CD4-positive, CD25-positive, alpha-beta regulatory T cell (primary cell): Measurements from ENCODE around the gene ZNF326. TPM values are rescaled to one million over a fixed set of nuclear protein-coding genes. Genes with fewer than 3 reads are reported as not detected.
"Not testable (repeated sequence)": the region's sequence is repeated elsewhere in the genome, so short reads cannot be mapped to it uniquely, and the experiment has no call there.

Experiments
- ATAC-seq, 2 donors: fragments of 150-1000 bp; cut with Tn5 transposase; one replicate each; pipeline ENCODE4 v1.10.0; 2021; ENCODE audit warnings: low read depth in 2 of 2, moderate number of reproducible peaks in 2 of 2, moderate library complexity in 1 of 2
- DNase-seq, 3 donors: peaks; one replicate each; pipeline versions ENCODE4 v3.0.0 to v3.0.0-alpha.2; 2012 to 2022; ENCODE audit warnings: mixed read lengths in 1 of 3
- H3K27ac ChIP-seq: one replicate; pipeline ENCODE4 v1.7.0; 2013; ENCODE audit warnings: mild to moderate bottlenecking, low read length; ENCODE audit not compliant: insufficient read depth, poor library complexity, severe bottlenecking
- H3K27me3 ChIP-seq: one replicate; pipeline ENCODE4 v1.7.0; 2013; ENCODE audit warnings: low read length; ENCODE audit not compliant: control insufficient read depth, insufficient read depth
- H3K36me3 ChIP-seq: one replicate; pipeline ENCODE4 v1.7.0; 2013; ENCODE audit warnings: mild to moderate bottlenecking, low read length, moderate library complexity; ENCODE audit not compliant: control insufficient read depth, insufficient read depth
- H3K4me1 ChIP-seq: 2 replicates; pipeline ENCODE4 v1.7.0; 2013; ENCODE audit warnings: mild to moderate bottlenecking, low read length; ENCODE audit not compliant: insufficient read depth, control insufficient read depth, poor library complexity, severe bottlenecking
- H3K4me3 ChIP-seq: one replicate; pipeline ENCODE4 v1.7.0; 2013; ENCODE audit warnings: low read depth, mild to moderate bottlenecking, low read length, moderate library complexity
- H3K9me3 ChIP-seq, 2 experiments: 1 replicate in 1 of 2; 2 replicates in 1 of 2; pipeline ENCODE4 v1.7.0; 2013; ENCODE audit warnings: low read length in 2 of 2, mild to moderate bottlenecking in 1 of 2, moderate library complexity in 1 of 2; ENCODE audit not compliant: control insufficient read depth in 2 of 2
- H3K27ac Mint-ChIP-seq, 3 donors: one replicate each; pipeline ENCODE4 v1.8.0; 2020 to 2022; ENCODE audit warnings: mild to moderate bottlenecking in 3 of 3, mixed read lengths in 3 of 3, moderate library complexity in 2 of 3
- H3K27me3 Mint-ChIP-seq: one replicate; pipeline ENCODE4 v1.8.0; 2022; ENCODE audit warnings: mild to moderate bottlenecking, mixed read lengths
- H3K36me3 Mint-ChIP-seq: one replicate; pipeline ENCODE4 v1.8.0; 2020; ENCODE audit warnings: mixed read lengths
- H3K4me1 Mint-ChIP-seq, 4 donors: one replicate each; pipeline ENCODE4 v1.8.0; 2020 to 2022; ENCODE audit warnings: mixed read lengths in 4 of 4, mild to moderate bottlenecking in 1 of 4
- H3K4me3 Mint-ChIP-seq, 4 donors: one replicate each; pipeline ENCODE4 v1.8.0; 2020 to 2022; ENCODE audit warnings: mild to moderate bottlenecking in 4 of 4, mixed read lengths in 4 of 4, moderate library complexity in 3 of 4
- H3K9me3 Mint-ChIP-seq, 7 donors: one replicate each; pipeline ENCODE4 v1.8.0; 2020 to 2022; ENCODE audit warnings: mixed read lengths in 7 of 7, mild to moderate bottlenecking in 3 of 7, moderate library complexity in 2 of 7
- polyA plus RNA-seq, 4 donors: library from polyadenylated mRNA; unstranded; fragments of 300-500 nt; fragmentation: Illumina TruSeq; gene quantifications; one replicate each; pipeline ENCODE4 v1.2.3, GENCODE V29; 2021
- total RNA-seq: library from RNA; stranded (reverse); gene quantifications from one replicate; pipeline ENCODE4 v1.2.3, GENCODE V29; 2022

The ZNF326 gene
- total and polyA plus RNA-seq, 5 donors from 2014 or later: 3.8 to 45.7 (median 5.0) TPM

GRCh38 chr1:90044346-90044745 is 49.4 kb downstream of the ZNF326 start:
- Mint-ChIP-seq H3K4me1 (no peaks in the 10 kb centered on the region), H3K36me3 (no peaks in the 10 kb centered on the region), H3K9me3 (peaks cover 0 to 1% (median 0%) of the 10 kb centered on the region in 7 donors), H3K27me3 (peaks cover 23% of the 10 kb centered on the region), H3K4me3 (no peak overlapping the region), H3K27ac (no peak overlapping the region)
- DNase-seq (no peak), ATAC-seq (no peak)
- Histone ChIP-seq H3K4me1 (no peaks in the 10 kb centered on the region), H3K27ac (no peak overlapping the region), H3K4me3 (no peak overlapping the region), H3K27me3 (peaks cover 6% of the 10 kb centered on the region), H3K36me3 (no peaks in the 10 kb centered on the region), H3K9me3 (no peaks in the 10 kb centered on the region)

DNA sequence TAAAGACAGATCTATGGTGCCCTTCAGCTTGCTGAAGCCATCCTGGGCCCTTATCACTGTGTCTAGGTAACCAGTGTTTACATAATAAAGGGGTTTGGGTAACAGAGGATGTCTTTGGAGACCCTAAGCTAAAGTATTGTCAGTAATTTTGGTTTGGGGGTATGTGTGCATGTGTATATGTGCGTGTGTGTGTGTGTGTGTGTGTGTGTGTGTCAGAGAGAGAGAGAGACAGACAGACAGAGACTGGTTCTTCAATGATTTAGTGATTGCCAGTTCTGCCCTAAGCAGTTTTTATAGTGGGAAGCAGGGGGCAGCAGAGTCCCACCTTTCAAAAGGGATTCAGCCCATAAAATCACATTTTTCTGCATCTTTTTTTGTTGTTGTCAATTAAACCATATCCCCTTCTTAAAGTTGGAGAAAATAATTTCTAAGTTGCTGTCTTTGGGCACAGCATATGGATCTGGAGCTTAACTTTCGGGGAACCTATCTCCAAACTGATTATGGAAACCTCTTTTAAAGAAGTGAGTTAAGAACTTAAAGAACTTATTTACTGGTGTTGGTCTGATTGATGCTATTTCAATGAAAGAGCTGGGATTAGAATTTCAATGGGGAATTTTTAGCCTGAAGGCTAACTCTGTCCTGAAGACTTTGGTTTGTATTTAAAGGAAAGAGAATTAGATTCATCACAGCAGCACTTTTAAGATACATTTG is 51.1 kb downstream of the ZNF326 start:
- peak in 2 of 3 donors; percentile 9 to 30 for DNase-seq
- no peak overlapping the region for H3K4me3 Mint-ChIP-seq

GRCh38 chr1:90046635-90047034 is 51.7 kb downstream of the ZNF326 start:
- Mint-ChIP-seq H3K4me3 (no peak overlapping the region), H3K36me3 (no peaks in the 10 kb centered on the region), H3K9me3 (peaks cover 0 to 1% (median 0%) of the 10 kb centered on the region in 7 donors), H3K27me3 (peaks cover 26% of the 10 kb centered on the region), H3K27ac (no peak overlapping the region), H3K4me1 (no peaks in the 10 kb centered on the region)
- DNase-seq: no peak
- Histone ChIP-seq H3K4me1 (no peaks in the 10 kb centered on the region), H3K36me3 (no peaks in the 10 kb centered on the region), H3K9me3 (no peaks in the 10 kb centered on the region), H3K27ac (no peak overlapping the region), H3K4me3 (no peak overlapping the region), H3K27me3 (peaks cover 6% of the 10 kb centered on the region)
- no peak for ATAC-seq

More for the DNA sequence above, 51.1 kb downstream of the ZNF326 start:
- Mint-ChIP-seq H3K4me1 (no peaks in the 10 kb centered on the region), H3K27ac (no peak overlapping the region), H3K9me3 (peaks cover 0 to 1% (median 0%) of the 10 kb centered on the region in 7 donors), H3K36me3 (no peaks in the 10 kb centered on the region), H3K27me3 (peaks cover 23% of the 10 kb centered on the region)
- Histone ChIP-seq H3K9me3 (no peaks in the 10 kb centered on the region), H3K4me3 (no peak overlapping the region), H3K27ac (no peak overlapping the region), H3K4me1 (no peaks in the 10 kb centered on the region), H3K36me3 (no peaks in the 10 kb centered on the region), H3K27me3 (peaks cover 6% of the 10 kb centered on the region)
- no peak for ATAC-seq

GRCh38 chr1:90048043-90048442 is 53.1 kb downstream of the ZNF326 start:
- Histone ChIP-seq H3K9me3 (no peaks in the 10 kb centered on the region), H3K4me3 (no peak overlapping the region), H3K27me3 (peaks cover 4% of the 10 kb centered on the region), H3K4me1 (no peaks in the 10 kb centered on the region), H3K36me3 (no peaks in the 10 kb centered on the region), H3K27ac (no peak overlapping the region)
- Mint-ChIP-seq H3K9me3 (peaks cover 0 to 1% (median 0%) of the 10 kb centered on the region in 7 donors), H3K36me3 (no peaks in the 10 kb centered on the region), H3K27me3 (peaks cover 21% of the 10 kb centered on the region), H3K27ac (no peak overlapping the region), H3K4me3 (no peak overlapping the region), H3K4me1 (no peaks in the 10 kb centered on the region)
- ATAC-seq: no peak
- DNase-seq: no peak

- H3K4me1 Mint-ChIP-seq, H3K9me3 ChIP-seq, ATAC-seq, H3K9me3 Mint-ChIP-seq, H3K27ac Mint-ChIP-seq, H3K27ac ChIP-seq, H3K27me3 ChIP-seq, DNase-seq, H3K4me1 ChIP-seq, H3K4me3 ChIP-seq, H3K36me3 Mint-ChIP-seq, H3K36me3 ChIP-seq, H3K4me3 Mint-ChIP-seq: not testable (repeated sequence)
- peaks cover 14% of the 10 kb centered on the region for H3K27me3 Mint-ChIP-seq
Measured at GRCh38 chr1:90062700-90063643, 68.1 kb downstream of the ZNF326 start.

DNA sequence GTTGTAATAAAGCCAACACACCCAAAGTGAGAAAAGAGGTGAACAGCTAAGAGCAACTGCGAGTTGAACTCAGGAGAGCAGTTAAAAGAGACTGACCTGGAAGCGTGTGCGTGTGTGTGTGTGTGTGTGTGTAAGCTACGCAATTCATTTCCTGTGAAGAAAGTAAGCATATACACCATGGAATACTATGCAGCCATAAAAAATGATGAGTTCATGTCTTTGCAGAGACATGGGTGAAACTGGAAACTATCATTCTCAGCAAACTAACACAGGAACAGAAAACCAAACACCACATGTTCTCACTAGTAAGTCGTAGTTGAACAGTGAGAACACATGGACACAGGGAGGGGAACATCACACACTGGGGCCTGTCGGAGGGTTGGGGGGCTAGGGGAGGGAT is 69.2 kb downstream of the ZNF326 start:
- H3K27me3 ChIP-seq, H3K4me1 ChIP-seq, H3K36me3 ChIP-seq, H3K27ac ChIP-seq, H3K4me1 Mint-ChIP-seq, H3K4me3 Mint-ChIP-seq, H3K27ac Mint-ChIP-seq, H3K9me3 Mint-ChIP-seq, ATAC-seq, H3K9me3 ChIP-seq, H3K36me3 Mint-ChIP-seq, H3K4me3 ChIP-seq, DNase-seq: not testable (repeated sequence)
- peaks cover 19% of the 10 kb centered on the region for H3K27me3 Mint-ChIP-seq

- H3K9me3 ChIP-seq: no peaks in the 10 kb centered on the region
- no peak overlapping the region for H3K27ac ChIP-seq
- H3K27me3 ChIP-seq: peaks cover 10% of the 10 kb centered on the region
- H3K4me3 ChIP-seq: no peak overlapping the region
- ATAC-seq (no peak), DNase-seq (no peak)
- no peak overlapping the region for H3K27ac Mint-ChIP-seq
- peaks cover 0 to 6% (median 1%) of the 10 kb centered on the region in 7 donors for H3K9me3 Mint-ChIP-seq
- no peak overlapping the region for H3K4me3 Mint-ChIP-seq
- H3K36me3 ChIP-seq: no peaks in the 10 kb centered on the region
- H3K27me3 Mint-ChIP-seq: peaks cover 33% of the 10 kb centered on the region
- H3K4me1 Mint-ChIP-seq: peaks cover 0 to 2% (median 0%) of the 10 kb centered on the region in 4 donors
- no peaks in the 10 kb centered on the region for H3K36me3 Mint-ChIP-seq
- H3K4me1 ChIP-seq: no peaks in the 10 kb centered on the region
Measured at GRCh38 chr1:90067194-90067931, 72.5 kb downstream of the ZNF326 start.
